A673 (cell line): ENCODE data around the gene MYO7B. TPM values are rescaled to one million over a fixed set of nuclear protein-coding genes. Genes with fewer than 3 reads are reported as not detected.

ENCODE experiments used
- BruUV-seq: library from RNA; stranded (reverse); fragments of 400-500 nt; replicated peaks from 2 replicates; lab custom pipeline; 2021; lab: Mats Ljungman, UMichigan
- CTCF ChIA-PET: fragments of 300-600 bp; sonication (Branson Sonifier 250); formaldehyde crosslinking; loops from one replicate; lab custom pipeline; 2022; ENCODE audit warnings: antibody characterized with exemption; lab: Charles Lee
- POLR2A ChIA-PET: fragments of 300-600 bp; sonication (Branson Sonifier 250); formaldehyde crosslinking; loops from one replicate; lab custom pipeline; 2022; ENCODE audit warnings: antibody characterized with exemption; ENCODE audit not compliant: low non-redundant PET; lab: Charles Lee
- DNase-seq: peaks from one replicate; pipeline ENCODE4 v3.0.0-alpha.2; 2015; ENCODE audit warnings: low spot score
- H3K27ac ChIP-seq: fragments of 200-600 bp; sonication (generic); 2 replicates; pipeline ENCODE4 v1.5.1; 2016; ENCODE audit warnings: mixed run types, low read depth, mild to moderate bottlenecking, mixed read lengths, antibody characterized with exemption, low read length; ENCODE audit not compliant: poor library complexity, severe bottlenecking
- H3K27me3 ChIP-seq: fragments of 200-600 bp; sonication (generic); replicated peaks from 2 replicates; pipeline ENCODE4 v1.6.1; 2017; ENCODE audit warnings: mixed run types, low read depth, mild to moderate bottlenecking, mixed read lengths, antibody characterized with exemption, low read length; ENCODE audit not compliant: insufficient read depth, poor library complexity
- H3K36me3 ChIP-seq: fragments of 200-600 bp; sonication (generic); 2 replicates; pipeline ENCODE4 v1.6.1; 2016; ENCODE audit warnings: mixed run types, mild to moderate bottlenecking, mixed read lengths, antibody characterized with exemption, low read length; ENCODE audit not compliant: insufficient read depth, poor library complexity, severe bottlenecking
- H3K4me1 ChIP-seq: fragments of 200-600 bp; sonication (generic); 2 replicates; pipeline ENCODE4 v1.6.1; 2017; ENCODE audit warnings: mixed run types, mild to moderate bottlenecking, mixed read lengths, antibody characterized with exemption, low read length; ENCODE audit not compliant: insufficient read depth, poor library complexity, severe bottlenecking
- H3K4me3 ChIP-seq: fragments of 200-600 bp; sonication (generic); 2 replicates; pipeline ENCODE4 v1.5.1; 2016; ENCODE audit warnings: low read depth, mixed run types, mild to moderate bottlenecking, mixed read lengths, low read length; ENCODE audit not compliant: poor library complexity, severe bottlenecking
- H3K9me3 ChIP-seq: fragments of 200-600 bp; sonication (generic); 2 replicates; pipeline ENCODE4 v1.6.1; 2016; ENCODE audit warnings: mixed run types, low read depth, mild to moderate bottlenecking, mixed read lengths, antibody characterized with exemption, low read length; ENCODE audit not compliant: poor library complexity, severe bottlenecking
- CTCF ChIP-seq: fragments of 300-800, 200-600 bp; sonication (generic); conservative IDR thresholded peaks from 2 replicates; pipeline ENCODE4 v1.5.1; 2017; ENCODE audit warnings: low read depth, mild to moderate bottlenecking, antibody characterized with exemption, low read length, moderate library complexity, mixed read lengths
- EZH2 ChIP-seq: fragments of 200-600 bp; sonication (generic); IDR thresholded peaks from 2 replicates; pipeline ENCODE4 v1.6.1; 2017; ENCODE audit warnings: borderline replicate concordance, low read depth, mild to moderate bottlenecking, mixed read lengths, antibody characterized with exemption, low read length; ENCODE audit not compliant: poor library complexity, severe bottlenecking
- intact Hi-C: fragments of 100-400 bp; cut with micrococcal nuclease; formaldehyde crosslinking; loops from one replicate; pipeline ENCODE4 v1.10.0; 2022; ENCODE audit not compliant: unreplicated experiment
- total RNA-seq: library from RNA; stranded (reverse); gene quantifications from 2 replicates; pipeline ENCODE4 v1.2.3, GENCODE V29; 2021

The MYO7B gene
- total RNA-seq, 1 experiment from 2014 or later = 0.24 TPM

DNA sequence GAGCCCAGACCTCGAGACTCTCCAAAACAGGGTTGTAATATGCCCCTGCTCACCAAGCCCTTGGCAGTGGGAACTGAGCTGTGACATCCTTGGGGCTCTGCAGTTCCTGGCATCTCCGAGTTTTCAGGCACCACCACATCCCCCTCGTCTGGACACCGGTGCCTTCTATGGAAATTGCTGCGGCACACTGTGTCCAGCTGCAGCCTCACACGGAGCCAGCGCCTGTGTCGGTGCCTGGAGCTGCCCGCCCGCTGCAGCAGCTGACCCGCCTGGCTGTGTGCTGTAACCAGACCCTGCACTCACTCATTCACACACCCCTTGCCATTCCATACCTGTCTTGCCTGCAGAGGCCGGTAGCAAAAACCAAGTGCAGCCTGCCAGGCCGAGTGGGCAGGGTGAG lies 21.0 kb upstream of the MYO7B start:
- H3K27ac ChIP-seq = no peak overlapping the region
- no peak for DNase-seq
- no peaks in the 10 kb centered on the region for H3K27me3 ChIP-seq
- POLR2A ChIA-PET = no interaction called here
- peaks cover 23% of the 10 kb centered on the region for H3K36me3 ChIP-seq
- intact Hi-C loops = no loop called here
- H3K4me1 ChIP-seq = peaks cover 31% of the 10 kb centered on the region
- BruUV-seq = no TSS peak
- TF ChIP-seq CTCF (no peak), EZH2 (no peak)
- no peaks in the 10 kb centered on the region for H3K9me3 ChIP-seq
- CTCF ChIA-PET = no interaction called here
- no peak overlapping the region for H3K4me3 ChIP-seq

- POLR2A ChIA-PET = no interaction called here
- BruUV-seq = no TSS peak
- no peaks in the 10 kb centered on the region for H3K9me3 ChIP-seq
- CTCF ChIA-PET = no interaction called here
- DNase-seq = no peak
- no peak overlapping the region for H3K27ac ChIP-seq
- H3K27me3 ChIP-seq = no peaks in the 10 kb centered on the region
- H3K4me3 ChIP-seq = no peak overlapping the region
- TF ChIP-seq CTCF = no peak
- no peak for TF ChIP-seq EZH2
- H3K4me1 ChIP-seq = peaks cover 21% of the 10 kb centered on the region
- peaks cover 28% of the 10 kb centered on the region for H3K36me3 ChIP-seq
- intact Hi-C loops = no loop called here
Measured at GRCh38 chr2:127515383-127515915, 20.0 kb upstream of the MYO7B start.

DNA sequence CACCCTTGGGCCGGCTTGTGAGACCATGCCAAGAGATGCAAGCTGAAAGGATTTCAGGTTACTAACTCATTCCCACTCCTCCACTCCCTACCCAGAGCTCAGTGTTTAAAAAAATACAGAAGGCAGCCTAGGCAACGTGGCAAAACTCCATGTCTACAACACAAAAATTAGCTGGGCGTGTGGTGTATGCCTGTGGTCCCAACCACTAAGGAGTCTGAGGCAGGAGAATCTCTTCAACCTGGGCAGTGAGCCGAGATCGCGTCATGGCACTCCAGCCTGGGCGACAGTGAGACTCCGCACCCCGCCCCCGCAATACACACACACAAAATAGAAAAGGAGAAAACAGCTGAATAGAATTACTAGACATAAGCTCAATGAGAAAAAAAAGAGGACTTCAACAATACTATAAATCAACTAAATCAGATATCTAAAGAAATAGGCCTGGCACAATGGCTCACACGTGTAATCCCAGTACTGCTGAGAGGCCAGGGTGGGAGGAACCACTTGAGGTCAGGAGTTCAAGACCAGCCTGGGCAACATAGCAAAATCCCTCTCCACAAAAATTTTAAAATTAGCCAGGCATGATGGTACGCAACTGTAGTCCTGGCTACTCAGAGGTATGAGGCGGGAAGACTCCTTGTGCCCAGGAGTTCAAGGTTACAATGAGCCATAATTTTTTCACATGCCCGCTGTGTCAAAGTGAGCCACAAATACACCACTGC lies 19.3 kb upstream of the MYO7B start:
- no peak for TF ChIP-seq CTCF
- TF ChIP-seq EZH2 = no peak
- intact Hi-C loops = no loop called here
- no TSS peak for BruUV-seq
- peaks cover 28% of the 10 kb centered on the region for H3K36me3 ChIP-seq
- H3K4me3 ChIP-seq = no peak overlapping the region
- POLR2A ChIA-PET = no interaction called here
- DNase-seq = no peak
- CTCF ChIA-PET = no interaction called here
- no peak overlapping the region for H3K27ac ChIP-seq
- no peaks in the 10 kb centered on the region for H3K27me3 ChIP-seq
- peaks cover 18% of the 10 kb centered on the region for H3K4me1 ChIP-seq
- H3K9me3 ChIP-seq = no peaks in the 10 kb centered on the region
